ENCODE data around the gene TOP2A. TPM values are rescaled to one million over a fixed set of nuclear protein-coding genes. Genes with fewer than 3 reads are reported as not detected.
A peak's percentile ranks its signal among the peaks of the same experiment; 100 is the strongest.

The TOP2A gene
- 100 to 1,000 TPM; 157 to 182 (median 167) TPM for polyA plus RNA-seq (ENCODE audit: insufficient read length in 4 of 4)

GRCh38 chr17:40417609-40418427 lies at the start of gene TOP2A:
Gene TOP2A (minus strand): TSS chr17:40417896. CDS start chr17:40417791, 105 bp downstream.
- peak; percentile 100 for DNase-seq (ENCODE audit: low read depth in 4 of 4, low spot score in 2 of 4)

GRCh38 chr17:40467281-40467867 lies 49.7 kb upstream of the TOP2A start:
- no peak for DNase-seq (ENCODE audit: low read depth in 4 of 4, low spot score in 2 of 4)

- no peak for DNase-seq (ENCODE audit: low read depth in 4 of 4, low spot score in 2 of 4)
These were observed 48.7 kb upstream of the TOP2A start for GRCh38 chr17:40466298-40466971.

- DNase-seq (ENCODE audit: low read depth in 4 of 4, low spot score in 2 of 4) = no peak
These were observed 46.7 kb upstream of the TOP2A start for GRCh38 chr17:40464392-40464855.

- no peak for DNase-seq (ENCODE audit: low read depth in 4 of 4, low spot score in 2 of 4)
These were observed 45.4 kb upstream of the TOP2A start for GRCh38 chr17:40463122-40463550.

GRCh38 chr17:40462343-40463121 lies 44.8 kb upstream of the TOP2A start:
- no peak for DNase-seq (ENCODE audit: low read depth in 4 of 4, low spot score in 2 of 4)

- no peak for DNase-seq (ENCODE audit: low read depth in 4 of 4, low spot score in 2 of 4)
These were observed 44.1 kb upstream of the TOP2A start for GRCh38 chr17:40461732-40462342.

GRCh38 chr17:40460968-40461731 lies 43.5 kb upstream of the TOP2A start:
- DNase-seq (ENCODE audit: low read depth in 4 of 4, low spot score in 2 of 4) = no peak

GRCh38 chr17:40460604-40460967 lies 42.9 kb upstream of the TOP2A start:
- DNase-seq (ENCODE audit: low read depth in 4 of 4, low spot score in 2 of 4) = no peak

- DNase-seq (ENCODE audit: low read depth in 4 of 4, low spot score in 2 of 4) = no peak
These were observed 42.2 kb upstream of the TOP2A start for GRCh38 chr17:40459636-40460603.

- no peak for DNase-seq (ENCODE audit: low read depth in 4 of 4, low spot score in 2 of 4)
These were observed 41.3 kb upstream of the TOP2A start for GRCh38 chr17:40458851-40459482.

GRCh38 chr17:40457964-40458791 lies 40.5 kb upstream of the TOP2A start:
- no peak for DNase-seq (ENCODE audit: low read depth in 4 of 4, low spot score in 2 of 4)

- DNase-seq (ENCODE audit: low read depth in 4 of 4, low spot score in 2 of 4) = no peak
These were observed 39.7 kb upstream of the TOP2A start for GRCh38 chr17:40457369-40457768.

- no peak for DNase-seq (ENCODE audit: low read depth in 4 of 4, low spot score in 2 of 4)
These were observed 38.8 kb upstream of the TOP2A start for GRCh38 chr17:40456396-40456951.

- no peak for DNase-seq (ENCODE audit: low read depth in 4 of 4, low spot score in 2 of 4)
These were observed 36.9 kb upstream of the TOP2A start for GRCh38 chr17:40454613-40454995.

GRCh38 chr17:40453881-40454612 lies 36.4 kb upstream of the TOP2A start:
- DNase-seq (ENCODE audit: low read depth in 4 of 4, low spot score in 2 of 4) = no peak

Data from left renal cortex interstitium (tissue), 4 donors.